SK-N-SH treated with all-trans-retinoic acid at 6 μM for 48 hours (cell line): ENCODE results near the gene ACTL8.

Experiments used
- ATAC-seq: fragments of 200-7000 bp; cut with Tn5 transposase; 3 replicates; pipeline ENCODE4 v1.9.1; 2020; ENCODE audit warnings: mild to moderate bottlenecking, moderate library complexity
- ARNTL ChIP-seq: fragments of 450-650 bp; formaldehyde crosslinking; IDR thresholded peaks from 2 replicates; pipeline ENCODE4 v1.5.0; 2020; ENCODE audit warnings: low read depth, mild to moderate bottlenecking, moderate library complexity, borderline replicate concordance
- CREB5 ChIP-seq: fragments of 250-450 bp; sonication (Bioruptor Pico); IDR thresholded peaks from 2 replicates; pipeline ENCODE4 v1.5.1; 2020; ENCODE audit warnings: low read depth, mild to moderate bottlenecking, moderate library complexity
- CSDC2 ChIP-seq: fragments of 250-450 bp; sonication (Bioruptor Pico); IDR thresholded peaks from 2 replicates; pipeline ENCODE4 v1.5.0; 2020; ENCODE audit warnings: mild to moderate bottlenecking, moderate library complexity
- CSRNP3 ChIP-seq: fragments of 250-450 bp; sonication (Bioruptor Pico); IDR thresholded peaks from 2 replicates; pipeline ENCODE4 v1.5.1; 2021; ENCODE audit warnings: mild to moderate bottlenecking, moderate library complexity
- ESRRG ChIP-seq: fragments of 250-450 bp; sonication (Bioruptor Pico); IDR thresholded peaks from 2 replicates; pipeline ENCODE4 v1.6.1; 2021; ENCODE audit warnings: mild to moderate bottlenecking
- GLIS3 ChIP-seq: fragments of 250-450 bp; sonication (Bioruptor Pico); IDR thresholded peaks from 2 replicates; pipeline ENCODE4 v1.5.0; 2020; ENCODE audit warnings: mild to moderate bottlenecking, moderate library complexity
- ISL1 ChIP-seq: fragments of 250-450 bp; sonication (Bioruptor Pico); IDR thresholded peaks from 2 replicates; pipeline ENCODE4 v2.1.2; 2022; ENCODE audit warnings: mild to moderate bottlenecking, moderate library complexity
- OSR1 ChIP-seq: fragments of 250-450 bp; sonication (Bioruptor Pico); IDR thresholded peaks from 2 replicates; pipeline ENCODE4 v1.8.0; 2022; ENCODE audit warnings: moderate library complexity, mild to moderate bottlenecking, inconsistent platforms
- PATZ1 ChIP-seq: fragments of 250-450 bp; sonication (Bioruptor Pico); IDR thresholded peaks from 2 replicates; pipeline ENCODE4 v1.8.0; 2020; ENCODE audit warnings: mild to moderate bottlenecking, moderate library complexity, borderline replicate concordance
- PPARA ChIP-seq: fragments of 250-450 bp; sonication (Bioruptor Pico); IDR thresholded peaks from 2 replicates; pipeline ENCODE4 v1.5.0; 2020; ENCODE audit warnings: mild to moderate bottlenecking, borderline replicate concordance
- RARB ChIP-seq: fragments of 250-450 bp; sonication (Bioruptor Pico); IDR thresholded peaks from 2 replicates; pipeline ENCODE4 v1.8.0; 2021; ENCODE audit warnings: mild to moderate bottlenecking, moderate library complexity
- SNAI2 ChIP-seq: fragments of 250-450 bp; sonication (Bioruptor Pico); IDR thresholded peaks from 2 replicates; pipeline ENCODE4 v1.5.0; 2020; ENCODE audit warnings: mild to moderate bottlenecking, moderate library complexity
- TCF4 ChIP-seq: fragments of 250-450 bp; sonication (Bioruptor Pico); IDR thresholded peaks from 2 replicates; pipeline ENCODE4 v1.8.0; 2021; ENCODE audit warnings: mild to moderate bottlenecking, moderate library complexity, borderline replicate concordance
- TOX ChIP-seq: fragments of 250-450 bp; sonication (Bioruptor Pico); IDR thresholded peaks from 2 replicates; pipeline ENCODE4 v1.8.0; 2021; ENCODE audit warnings: mild to moderate bottlenecking, moderate library complexity, borderline replicate concordance
- TSHZ2 ChIP-seq: fragments of 250-450 bp; sonication (Bioruptor Pico); IDR thresholded peaks from 2 replicates; pipeline ENCODE4 v1.5.0; 2020; ENCODE audit warnings: mild to moderate bottlenecking, moderate library complexity
- ZC3H10 ChIP-seq: fragments of 250-450 bp; sonication (Bioruptor Pico); IDR thresholded peaks from 2 replicates; pipeline ENCODE4 v1.5.1; 2021; ENCODE audit warnings: mild to moderate bottlenecking, moderate library complexity
- ZFP3 ChIP-seq: fragments of 250-450 bp; sonication (Bioruptor Pico); IDR thresholded peaks from 2 replicates; pipeline ENCODE4 v1.5.0; 2020; ENCODE audit warnings: mild to moderate bottlenecking, moderate library complexity
- ZNF565 ChIP-seq: fragments of 450-650 bp; formaldehyde crosslinking; conservative IDR thresholded peaks from 2 replicates; pipeline ENCODE4 v1.5.0; 2020; ENCODE audit warnings: low read depth, mild to moderate bottlenecking, moderate library complexity
- ZNF70 ChIP-seq: fragments of 450-650 bp; formaldehyde crosslinking; IDR thresholded peaks from 2 replicates; pipeline ENCODE4 v1.5.0; 2020; ENCODE audit warnings: mild to moderate bottlenecking, moderate library complexity
- ZNF8 ChIP-seq: fragments of 450-650 bp; formaldehyde crosslinking; IDR thresholded peaks from 2 replicates; pipeline ENCODE4 v1.5.0; 2020; ENCODE audit warnings: mild to moderate bottlenecking, moderate library complexity

The ACTL8 gene

DNA sequence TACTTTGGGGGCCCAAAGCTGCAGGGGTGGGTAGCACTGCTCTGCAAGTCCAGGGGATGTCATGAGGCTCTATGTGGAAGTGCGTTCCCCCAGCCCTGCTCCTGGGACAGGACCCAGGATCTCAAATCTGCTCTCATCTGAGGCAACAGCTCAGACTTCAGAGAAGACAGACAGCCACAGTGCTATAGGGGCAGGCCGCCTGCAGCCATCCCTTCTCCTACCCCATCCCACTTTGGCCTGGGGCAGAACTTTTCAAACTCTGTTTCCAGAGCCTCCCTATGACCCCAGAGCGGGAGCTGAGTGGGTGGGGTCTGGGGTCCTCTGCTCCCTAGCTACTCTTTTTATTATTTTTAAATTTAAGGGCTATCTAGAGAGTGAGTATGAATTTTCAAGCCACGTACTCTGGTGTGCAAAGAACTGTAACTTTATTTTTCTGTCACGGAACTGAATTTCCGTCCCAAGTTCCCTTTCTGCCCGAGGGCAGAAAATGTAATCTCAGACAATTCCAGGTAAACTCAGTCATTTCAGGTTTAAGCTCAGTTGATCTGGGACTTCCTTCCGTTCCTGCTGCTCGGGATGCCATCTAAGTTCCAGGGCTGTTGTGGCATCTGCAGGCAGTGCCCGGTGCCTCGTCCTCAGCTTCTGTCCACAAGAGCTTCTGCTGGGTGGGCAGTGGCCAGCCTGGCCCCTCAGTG lies 98.3 kb downstream of the ACTL8 start:
- ATAC-seq = no peak
- TF ChIP-seq ZC3H10 = no peak
- no peak for TF ChIP-seq ESRRG (CRISPR knock-in tag)
- TF ChIP-seq ARNTL (CRISPR knock-in tag) = no peak
- no peak for TF ChIP-seq PATZ1 (CRISPR knock-in tag)
- TF ChIP-seq TOX (CRISPR knock-in tag) = no peak

GRCh38 chr1:17856496-17857108 lies 101.5 kb downstream of the ACTL8 start:
- ATAC-seq = no peak
- TF ChIP-seq ISL1 (CRISPR knock-in tag) = no peak
- no peak for TF ChIP-seq ZNF8 (CRISPR knock-in tag)
- TF ChIP-seq OSR1 (CRISPR knock-in tag) = no peak
- TF ChIP-seq GLIS3 = no peak
- no peak for TF ChIP-seq ZFP3 (CRISPR knock-in tag)
- no peak for TF ChIP-seq TOX (CRISPR knock-in tag)
- no peak for TF ChIP-seq ARNTL (CRISPR knock-in tag)
- no peak for TF ChIP-seq CREB5 (CRISPR knock-in tag)

- ATAC-seq = no peak
- TF ChIP-seq OSR1 (CRISPR knock-in tag) (no peak), PPARA (CRISPR knock-in tag) (no peak)
Measured at GRCh38 chr1:17857109-17857499, 102.0 kb downstream of the ACTL8 start.

- no peak; the same call in 2 of the 3 replicates for ATAC-seq
- TF ChIP-seq ISL1 (CRISPR knock-in tag) (0 out of 2 replicates have a peak, but pooled peaks have one; percentile 12), ZC3H10 (no peak), GLIS3 (no peak), TOX (CRISPR knock-in tag) (no peak)
Measured at GRCh38 chr1:17857996-17858395, 102.9 kb downstream of the ACTL8 start.

- ATAC-seq = no peak
- TF ChIP-seq PATZ1 (CRISPR knock-in tag) = no peak
- TF ChIP-seq ZNF70 (CRISPR knock-in tag) = no peak
- TF ChIP-seq CSRNP3 (CRISPR knock-in tag) = no peak
- no peak for TF ChIP-seq CSDC2 (CRISPR knock-in tag)
- TF ChIP-seq PPARA (CRISPR knock-in tag) = no peak
- TF ChIP-seq ZNF8 (CRISPR knock-in tag) = no peak
- TF ChIP-seq ARNTL (CRISPR knock-in tag) = no peak
- TF ChIP-seq, all 23 proteins: peak for 0
Measured at GRCh38 chr1:17860812-17861211, 105.7 kb downstream of the ACTL8 start.

- no peak for ATAC-seq
- TF ChIP-seq ZNF565 (CRISPR knock-in tag) (no peak), CSDC2 (CRISPR knock-in tag) (no peak), RARB (CRISPR knock-in tag) (no peak), SNAI2 (no peak), ESRRG (CRISPR knock-in tag) (no peak), TOX (CRISPR knock-in tag) (no peak), TSHZ2 (no peak), TCF4 (CRISPR knock-in tag) (no peak), ZNF8 (CRISPR knock-in tag) (no peak)
Measured at GRCh38 chr1:17861685-17862084, 106.6 kb downstream of the ACTL8 start.
